Activated CD8-positive, alpha-beta memory T cell treated with anti-CD3 and anti-CD28 coated beads for 4 hours (primary cell): ENCODE measurements around the gene IDH3G.
A peak's percentile ranks its signal among the peaks of the same experiment; 100 is the strongest.
"Not testable (repeated sequence)": the region's sequence is repeated elsewhere in the genome, so short reads cannot be mapped to it uniquely, and the experiment has no call there.

Experiments
- DNase-seq, 2 donors: peaks; one replicate each; pipeline ENCODE4 v3.0.0-alpha.2; 2020; ENCODE audit warnings: low read depth in 2 of 2

Gene IDH3G

GRCh38 chrX:153794018-153794896 lies at the start of gene IDH3G, which contains the start of gene SSR4:
Gene IDH3G (minus strand): TSS chrX:153794375. CDS start chrX:153794326, 49 bp downstream.
Gene SSR4 (plus strand): TSS chrX:153794668. CDS start chrX:153794688, 20 bp downstream.
- peak; percentile 80 to 84 for DNase-seq

- DNase-seq = no peak
These were observed 42.7 kb upstream of the IDH3G start for GRCh38 chrX:153836921-153837320.

- DNase-seq = no peak
These were observed 38.6 kb upstream of the IDH3G start for GRCh38 chrX:153832728-153833127.

- DNase-seq = no peak
These were observed 37.4 kb upstream of the IDH3G start for GRCh38 chrX:153831429-153832150.

GRCh38 chrX:153830640-153831428 lies 36.7 kb upstream of the IDH3G start:
- DNase-seq = no peak

- no peak for DNase-seq
These were observed 35.8 kb upstream of the IDH3G start, which contains the start of gene PDZD4 for GRCh38 chrX:153829799-153830639. Gene PDZD4 (minus strand): TSS chrX:153830544. CDS start chrX:153830298, 246 bp downstream.

- no peak for DNase-seq
These were observed 35.3 kb upstream of the IDH3G start for GRCh38 chrX:153829549-153829798.

- DNase-seq = no peak
These were observed 34.8 kb upstream of the IDH3G start for GRCh38 chrX:153828723-153829548.

- DNase-seq = no peak
These were observed 34.1 kb upstream of the IDH3G start for GRCh38 chrX:153828308-153828707.

- no peak for DNase-seq
These were observed 33.7 kb upstream of the IDH3G start for GRCh38 chrX:153827903-153828302.

GRCh38 chrX:153827016-153827415 lies 32.8 kb upstream of the IDH3G start:
- DNase-seq = no peak

- DNase-seq = no peak
These were observed 30.9 kb upstream of the IDH3G start for GRCh38 chrX:153825042-153825441.

- no peak for DNase-seq
These were observed 30.2 kb upstream of the IDH3G start for GRCh38 chrX:153824348-153824747.

GRCh38 chrX:153821066-153821465 lies 26.9 kb upstream of the IDH3G start:
- no peak for DNase-seq

GRCh38 chrX:153820601-153821000 lies 26.4 kb upstream of the IDH3G start:
- DNase-seq = no peak

GRCh38 chrX:153819384-153820040 lies 25.3 kb upstream of the IDH3G start:
- DNase-seq = no peak

- DNase-seq = no peak
These were observed 24.6 kb upstream of the IDH3G start for GRCh38 chrX:153818571-153819383.

GRCh38 chrX:153818064-153818463 lies 23.9 kb upstream of the IDH3G start:
- DNase-seq = not testable (repeated sequence)
